Fibroblast of skin of abdomen (primary cell): ENCODE results near the gene GRM1.

ENCODE experiments used
- DNase-seq: peaks from one replicate; pipeline ENCODE4 v3.0.0-alpha.2; 2013

The GRM1 gene

GRCh38 chr6:146100776-146101175, 71.9 kb downstream of the GRM1 start:
- no peak for DNase-seq

GRCh38 chr6:146103416-146104072, 74.7 kb downstream of the GRM1 start:
- no peak for DNase-seq

- DNase-seq, result no peak
Observed at GRCh38 chr6:146106532-146106931, 77.7 kb downstream of the GRM1 start.

GRCh38 chr6:146110990-146111389, 82.1 kb downstream of the GRM1 start:
- DNase-seq, result no peak

- DNase-seq, result no peak
Observed at GRCh38 chr6:146111881-146112450, 83.1 kb downstream of the GRM1 start.

- no peak for DNase-seq
Observed at GRCh38 chr6:146113084-146113623, 84.3 kb downstream of the GRM1 start.

GRCh38 chr6:146123616-146124015, 94.8 kb downstream of the GRM1 start:
- DNase-seq, result no peak

GRCh38 chr6:146127447-146128215, 98.8 kb downstream of the GRM1 start:
- no peak for DNase-seq

GRCh38 chr6:146133866-146134265, 105.0 kb downstream of the GRM1 start:
- no peak for DNase-seq

- no peak for DNase-seq
Observed at GRCh38 chr6:146135167-146135566, 106.3 kb downstream of the GRM1 start.

GRCh38 chr6:146146836-146147235, 118.0 kb downstream of the GRM1 start:
- DNase-seq, result no peak

GRCh38 chr6:146149770-146150169, 120.9 kb downstream of the GRM1 start:
- DNase-seq, result no peak

GRCh38 chr6:146153040-146153758, 124.3 kb downstream of the GRM1 start:
- DNase-seq, result no peak

- DNase-seq, result no peak
Observed at GRCh38 chr6:146154197-146154596, 125.3 kb downstream of the GRM1 start.

GRCh38 chr6:146161664-146162063, 132.8 kb downstream of the GRM1 start:
- no peak for DNase-seq

GRCh38 chr6:146169872-146170271, 141.0 kb downstream of the GRM1 start:
- no peak for DNase-seq

- DNase-seq, result no peak
Observed at GRCh38 chr6:146177785-146178184, 148.9 kb downstream of the GRM1 start.

GRCh38 chr6:146183831-146184230, 155.0 kb downstream of the GRM1 start:
- DNase-seq, result no peak

GRCh38 chr6:146184701-146185100, 155.8 kb downstream of the GRM1 start:
- DNase-seq, result no peak

- DNase-seq, result no peak
Observed at GRCh38 chr6:146189131-146189530, 160.3 kb downstream of the GRM1 start.

- no peak for DNase-seq
Observed at GRCh38 chr6:146190581-146190980, 161.7 kb downstream of the GRM1 start.

- DNase-seq, result no peak
Observed at GRCh38 chr6:146191166-146191565, 162.3 kb downstream of the GRM1 start.

GRCh38 chr6:146191612-146192011, 162.8 kb downstream of the GRM1 start:
- DNase-seq, result no peak
